ES-I3 (cell line): Measurements from ENCODE around the gene CMTM8.

ENCODE experiments used
- H3K36me3 ChIP-seq: 2 replicates; pipeline ENCODE4 v1.6.1; 2013; ENCODE audit warnings: mild to moderate bottlenecking, low read length, control low read depth, moderate library complexity; ENCODE audit not compliant: insufficient read depth
- H3K4me1 ChIP-seq: 2 replicates; pipeline ENCODE4 v1.6.1; 2013; ENCODE audit warnings: mild to moderate bottlenecking, control low read depth, low read length; ENCODE audit not compliant: insufficient read depth
- H3K9ac ChIP-seq: 2 replicates; pipeline ENCODE4 v1.6.1; 2013; ENCODE audit warnings: low read depth, mild to moderate bottlenecking, low read length, moderate library complexity
- H3K9me3 ChIP-seq: 2 replicates; pipeline ENCODE4 v1.6.1; 2013; ENCODE audit warnings: mild to moderate bottlenecking, low read length, moderate library complexity; ENCODE audit not compliant: control insufficient read depth, insufficient read depth

Gene CMTM8

GRCh38 chr3:32243519-32243918 lies 5.0 kb downstream of the CMTM8 start:
- Histone ChIP-seq H3K36me3 (no peaks in the 10 kb centered on the region), H3K4me1 (peaks cover 9% of the 10 kb centered on the region; the same call in 1 of the 2 replicates), H3K9me3 (no peaks in the 10 kb centered on the region), H3K9ac (no peak overlapping the region)

- no peaks in the 10 kb centered on the region for H3K36me3 ChIP-seq
- H3K9ac ChIP-seq: no peak overlapping the region
- no peaks in the 10 kb centered on the region for H3K9me3 ChIP-seq
- H3K4me1 ChIP-seq: peaks cover 4% of the 10 kb centered on the region; the same call in 1 of the 2 replicates
Measured at GRCh38 chr3:32245200-32245599, 6.7 kb downstream of the CMTM8 start.

- H3K36me3 ChIP-seq: no peaks in the 10 kb centered on the region
- H3K9ac ChIP-seq: no peak overlapping the region
- H3K9me3 ChIP-seq: no peaks in the 10 kb centered on the region
- H3K4me1 ChIP-seq: peaks cover 3% of the 10 kb centered on the region; the same call in 1 of the 2 replicates
Measured at GRCh38 chr3:32246079-32246675, 7.7 kb downstream of the CMTM8 start.

GRCh38 chr3:32249184-32249782 lies 10.8 kb downstream of the CMTM8 start:
- H3K36me3 ChIP-seq: no peaks in the 10 kb centered on the region
- no peak overlapping the region for H3K9ac ChIP-seq
- no peaks in the 10 kb centered on the region for H3K9me3 ChIP-seq
- H3K4me1 ChIP-seq: peaks cover 3% of the 10 kb centered on the region; the same call in 1 of the 2 replicates

GRCh38 chr3:32254268-32254667 lies 15.8 kb downstream of the CMTM8 start:
- no peaks in the 10 kb centered on the region for H3K36me3 ChIP-seq
- H3K9me3 ChIP-seq: no peaks in the 10 kb centered on the region

GRCh38 chr3:32255345-32255744 lies 16.9 kb downstream of the CMTM8 start:
- Histone ChIP-seq H3K36me3 (no peaks in the 10 kb centered on the region), H3K9ac (no peak overlapping the region), H3K4me1 (no peaks in the 10 kb centered on the region), H3K9me3 (no peaks in the 10 kb centered on the region)

More at GRCh38 chr3:32254268-32254667, 15.8 kb downstream of the CMTM8 start:
- no peaks in the 10 kb centered on the region for H3K4me1 ChIP-seq
- no peak overlapping the region for H3K9ac ChIP-seq

- no peak overlapping the region for H3K9ac ChIP-seq
- no peaks in the 10 kb centered on the region for H3K9me3 ChIP-seq
- no peaks in the 10 kb centered on the region for H3K36me3 ChIP-seq
- H3K4me1 ChIP-seq: no peaks in the 10 kb centered on the region
Measured at GRCh38 chr3:32256206-32256605, 17.7 kb downstream of the CMTM8 start.

GRCh38 chr3:32257042-32257441 lies 18.6 kb downstream of the CMTM8 start:
- Histone ChIP-seq H3K9ac (no peak overlapping the region), H3K36me3 (no peaks in the 10 kb centered on the region), H3K9me3 (peaks cover 2% of the 10 kb centered on the region; the same call in 1 of the 2 replicates), H3K4me1 (no peaks in the 10 kb centered on the region)

GRCh38 chr3:32257641-32258438 lies 19.4 kb downstream of the CMTM8 start:
- Histone ChIP-seq H3K9ac (no peak overlapping the region), H3K9me3 (peaks cover 3% of the 10 kb centered on the region; the same call in 1 of the 2 replicates), H3K4me1 (no peaks in the 10 kb centered on the region), H3K36me3 (no peaks in the 10 kb centered on the region)

- H3K36me3 ChIP-seq: no peaks in the 10 kb centered on the region
Measured at GRCh38 chr3:32258869-32259268, 20.4 kb downstream of the CMTM8 start.

GRCh38 chr3:32261545-32261944 lies 23.1 kb downstream of the CMTM8 start:
- Histone ChIP-seq H3K9me3 (peaks cover 3% of the 10 kb centered on the region; the same call in 1 of the 2 replicates), H3K4me1 (no peaks in the 10 kb centered on the region), H3K9ac (no peak overlapping the region), H3K36me3 (no peaks in the 10 kb centered on the region)

More at GRCh38 chr3:32258869-32259268, 20.4 kb downstream of the CMTM8 start:
- Histone ChIP-seq H3K4me1 (no peaks in the 10 kb centered on the region), H3K9ac (no peak overlapping the region), H3K9me3 (peaks cover 3% of the 10 kb centered on the region; the same call in 1 of the 2 replicates)

GRCh38 chr3:32262201-32262600 lies 23.7 kb downstream of the CMTM8 start:
- Histone ChIP-seq H3K36me3 (no peaks in the 10 kb centered on the region), H3K9me3 (peaks cover 3% of the 10 kb centered on the region; the same call in 1 of the 2 replicates), H3K9ac (no peak overlapping the region), H3K4me1 (no peaks in the 10 kb centered on the region)

- no peaks in the 10 kb centered on the region for H3K36me3 ChIP-seq
- H3K4me1 ChIP-seq: no peaks in the 10 kb centered on the region
- H3K9me3 ChIP-seq: no peaks in the 10 kb centered on the region
- no peak overlapping the region for H3K9ac ChIP-seq
Measured at GRCh38 chr3:32274306-32274705, 35.8 kb downstream of the CMTM8 start.

GRCh38 chr3:32275506-32275905 lies 37.0 kb downstream of the CMTM8 start:
- no peaks in the 10 kb centered on the region for H3K9me3 ChIP-seq
- no peak overlapping the region for H3K9ac ChIP-seq
- no peaks in the 10 kb centered on the region for H3K36me3 ChIP-seq
- no peaks in the 10 kb centered on the region for H3K4me1 ChIP-seq
